A673 (cell line): ENCODE data around the gene PIAS1. TPM values are rescaled to one million over a fixed set of nuclear protein-coding genes. Genes with fewer than 3 reads are reported as not detected.
A peak's percentile ranks its signal among the peaks of the same experiment; 100 is the strongest.

Source experiments
- BruUV-seq: library from RNA; stranded (reverse); fragments of 400-500 nt; replicated peaks from 2 replicates; lab custom pipeline; 2021; lab: Mats Ljungman, UMichigan
- CTCF ChIA-PET: fragments of 300-600 bp; sonication (Branson Sonifier 250); formaldehyde crosslinking; loops from one replicate; lab custom pipeline; 2022; ENCODE audit warnings: antibody characterized with exemption; lab: Charles Lee
- POLR2A ChIA-PET: fragments of 300-600 bp; sonication (Branson Sonifier 250); formaldehyde crosslinking; loops from one replicate; lab custom pipeline; 2022; ENCODE audit warnings: antibody characterized with exemption; ENCODE audit not compliant: low non-redundant PET; lab: Charles Lee
- DNase-seq: peaks from one replicate; pipeline ENCODE4 v3.0.0-alpha.2; 2015; ENCODE audit warnings: low spot score
- H3K27ac ChIP-seq: fragments of 200-600 bp; sonication (generic); 2 replicates; pipeline ENCODE4 v1.5.1; 2016; ENCODE audit warnings: mixed run types, low read depth, mild to moderate bottlenecking, mixed read lengths, antibody characterized with exemption, low read length; ENCODE audit not compliant: poor library complexity, severe bottlenecking
- H3K27me3 ChIP-seq: fragments of 200-600 bp; sonication (generic); replicated peaks from 2 replicates; pipeline ENCODE4 v1.6.1; 2017; ENCODE audit warnings: mixed run types, low read depth, mild to moderate bottlenecking, mixed read lengths, antibody characterized with exemption, low read length; ENCODE audit not compliant: insufficient read depth, poor library complexity
- H3K36me3 ChIP-seq: fragments of 200-600 bp; sonication (generic); 2 replicates; pipeline ENCODE4 v1.6.1; 2016; ENCODE audit warnings: mixed run types, mild to moderate bottlenecking, mixed read lengths, antibody characterized with exemption, low read length; ENCODE audit not compliant: insufficient read depth, poor library complexity, severe bottlenecking
- H3K4me1 ChIP-seq: fragments of 200-600 bp; sonication (generic); 2 replicates; pipeline ENCODE4 v1.6.1; 2017; ENCODE audit warnings: mixed run types, mild to moderate bottlenecking, mixed read lengths, antibody characterized with exemption, low read length; ENCODE audit not compliant: insufficient read depth, poor library complexity, severe bottlenecking
- H3K4me3 ChIP-seq: fragments of 200-600 bp; sonication (generic); 2 replicates; pipeline ENCODE4 v1.5.1; 2016; ENCODE audit warnings: low read depth, mixed run types, mild to moderate bottlenecking, mixed read lengths, low read length; ENCODE audit not compliant: poor library complexity, severe bottlenecking
- H3K9me3 ChIP-seq: fragments of 200-600 bp; sonication (generic); 2 replicates; pipeline ENCODE4 v1.6.1; 2016; ENCODE audit warnings: mixed run types, low read depth, mild to moderate bottlenecking, mixed read lengths, antibody characterized with exemption, low read length; ENCODE audit not compliant: poor library complexity, severe bottlenecking
- CTCF ChIP-seq: fragments of 300-800, 200-600 bp; sonication (generic); conservative IDR thresholded peaks from 2 replicates; pipeline ENCODE4 v1.5.1; 2017; ENCODE audit warnings: low read depth, mild to moderate bottlenecking, antibody characterized with exemption, low read length, moderate library complexity, mixed read lengths
- EZH2 ChIP-seq: fragments of 200-600 bp; sonication (generic); IDR thresholded peaks from 2 replicates; pipeline ENCODE4 v1.6.1; 2017; ENCODE audit warnings: borderline replicate concordance, low read depth, mild to moderate bottlenecking, mixed read lengths, antibody characterized with exemption, low read length; ENCODE audit not compliant: poor library complexity, severe bottlenecking
- intact Hi-C: fragments of 100-400 bp; cut with micrococcal nuclease; formaldehyde crosslinking; loops from one replicate; pipeline ENCODE4 v1.10.0; 2022; ENCODE audit not compliant: unreplicated experiment
- total RNA-seq: library from RNA; stranded (reverse); gene quantifications from 2 replicates; pipeline ENCODE4 v1.2.3, GENCODE V29; 2021

PIAS1 gene
- total RNA-seq, 1 experiment from 2014 or later: 40.2 TPM

GRCh38 chr15:68208136-68208535, 154.0 kb downstream of the PIAS1 start:
- intact Hi-C loops: no loop called here
- Histone ChIP-seq H3K27me3 (no peaks in the 10 kb centered on the region), H3K4me3 (no peak overlapping the region), H3K4me1 (peaks cover 10% of the 10 kb centered on the region), H3K36me3 (no peaks in the 10 kb centered on the region), H3K27ac (peak overlapping the region; percentile 40), H3K9me3 (no peaks in the 10 kb centered on the region)
- ChIA-PET CTCF (no interaction called here), POLR2A (no interaction called here)
- TF ChIP-seq CTCF (no peak), EZH2 (no peak)
- BruUV-seq: no TSS peak
- no peak for DNase-seq

DNA sequence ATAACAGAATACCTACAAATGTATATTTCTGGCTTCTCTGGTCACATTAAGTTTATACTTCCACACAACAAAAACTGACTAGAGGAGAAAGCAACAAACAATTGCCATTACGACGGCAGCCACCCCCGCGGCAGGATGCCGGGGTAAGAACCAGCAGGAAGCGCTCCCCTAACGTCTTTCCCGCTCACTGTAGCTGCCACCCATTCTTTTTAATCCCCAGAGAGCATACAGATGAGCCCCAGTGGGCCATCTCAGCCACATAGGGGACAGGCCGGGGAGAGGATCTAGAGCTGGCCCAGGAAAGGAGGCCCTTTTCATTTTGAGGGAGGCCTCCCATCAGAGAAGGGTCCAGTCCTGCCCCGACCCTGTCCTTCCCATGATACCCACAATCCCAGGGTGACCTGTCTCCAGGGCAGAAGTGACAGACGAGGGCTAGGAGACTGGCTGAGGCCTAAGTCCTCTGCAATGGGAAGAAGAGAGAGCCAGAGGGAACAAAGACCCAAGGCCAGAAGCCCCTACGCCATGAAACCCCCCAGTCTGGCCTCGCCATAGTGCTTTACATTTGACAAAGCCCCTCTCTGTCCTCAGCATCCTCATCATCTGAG, 154.6 kb downstream of the PIAS1 start:
- H3K4me3 ChIP-seq: no peak overlapping the region
- CTCF ChIA-PET: no interaction called here
- no TSS peak for BruUV-seq
- peak overlapping the region; percentile 40 for H3K27ac ChIP-seq
- H3K27me3 ChIP-seq: no peaks in the 10 kb centered on the region
- H3K4me1 ChIP-seq: peaks cover 10% of the 10 kb centered on the region
- POLR2A ChIA-PET: no interaction called here
- no peaks in the 10 kb centered on the region for H3K36me3 ChIP-seq
- H3K9me3 ChIP-seq: no peaks in the 10 kb centered on the region
- no peak for TF ChIP-seq EZH2
- no peak for TF ChIP-seq CTCF
- intact Hi-C loops: no loop called here
- DNase-seq: no peak

GRCh38 chr15:68209272-68209671, 155.2 kb downstream of the PIAS1 start:
- ChIA-PET POLR2A (no interaction called here), CTCF (no interaction called here)
- Histone ChIP-seq H3K27me3 (no peaks in the 10 kb centered on the region), H3K9me3 (no peaks in the 10 kb centered on the region), H3K36me3 (no peaks in the 10 kb centered on the region), H3K27ac (peak overlapping the region; percentile 40), H3K4me1 (peaks cover 10% of the 10 kb centered on the region), H3K4me3 (no peak overlapping the region)
- no peak for DNase-seq
- BruUV-seq: no TSS peak
- no peak for TF ChIP-seq CTCF
- TF ChIP-seq EZH2: no peak
- intact Hi-C loops: no loop called here
